Measurements from ENCODE around the gene TMEM171. TPM values are rescaled to one million over a fixed set of nuclear protein-coding genes. Genes with fewer than 3 reads are reported as not detected.

Gene TMEM171
- total RNA-seq, 4 donors from 2014 or later = 22.3 to 74.6 (median 50.4) TPM

DNA sequence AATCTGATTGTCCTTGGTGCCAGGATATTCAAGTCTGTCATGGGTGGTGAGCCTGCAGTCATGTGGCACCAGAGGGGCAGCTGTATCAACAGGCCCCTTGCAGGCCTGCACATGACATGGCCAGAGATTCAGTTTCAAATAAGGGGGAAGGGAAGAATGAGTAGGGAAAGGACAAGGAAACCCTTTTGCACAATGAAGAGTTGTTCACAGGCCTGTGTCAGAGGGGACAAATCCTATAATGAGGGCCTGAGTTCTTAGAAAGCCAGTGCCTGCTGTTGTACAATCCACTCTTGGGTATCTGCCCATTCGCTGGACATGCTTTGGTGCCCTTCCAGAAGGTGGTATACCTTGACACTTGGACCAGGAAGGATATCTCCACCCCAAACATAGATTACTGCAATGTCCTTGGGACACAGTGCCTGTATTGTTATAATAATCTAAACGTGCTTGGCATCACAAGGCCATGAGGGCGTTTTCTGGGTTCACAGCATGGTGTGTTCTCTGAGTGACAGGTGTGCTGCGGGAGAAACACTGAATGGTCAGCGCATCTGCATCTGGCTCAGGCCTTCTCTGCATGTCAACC lies 1.9 kb upstream of the TMEM171 start:
- Histone ChIP-seq H3K27me3 (no peaks in the 10 kb centered on the region), H3K36me3 (peaks cover 0 to 2% of the 10 kb centered on the region in 2 donors), H3K9me3 (no peaks in the 10 kb centered on the region), H3K27ac (peak overlapping the region; percentile 98 to 99 (median 99)), H3K4me1 (peaks cover 70 to 73% of the 10 kb centered on the region in 2 donors), H3K4me3 (replicated peaks in 1 of 3) (no peak overlapping the region)
- intact Hi-C loops (cut with DNase I) = no loop called here
- no peak for TF ChIP-seq POLR2A (IDR thresholded peaks at IDR 0.05)
- TF ChIP-seq, protein P1, sequence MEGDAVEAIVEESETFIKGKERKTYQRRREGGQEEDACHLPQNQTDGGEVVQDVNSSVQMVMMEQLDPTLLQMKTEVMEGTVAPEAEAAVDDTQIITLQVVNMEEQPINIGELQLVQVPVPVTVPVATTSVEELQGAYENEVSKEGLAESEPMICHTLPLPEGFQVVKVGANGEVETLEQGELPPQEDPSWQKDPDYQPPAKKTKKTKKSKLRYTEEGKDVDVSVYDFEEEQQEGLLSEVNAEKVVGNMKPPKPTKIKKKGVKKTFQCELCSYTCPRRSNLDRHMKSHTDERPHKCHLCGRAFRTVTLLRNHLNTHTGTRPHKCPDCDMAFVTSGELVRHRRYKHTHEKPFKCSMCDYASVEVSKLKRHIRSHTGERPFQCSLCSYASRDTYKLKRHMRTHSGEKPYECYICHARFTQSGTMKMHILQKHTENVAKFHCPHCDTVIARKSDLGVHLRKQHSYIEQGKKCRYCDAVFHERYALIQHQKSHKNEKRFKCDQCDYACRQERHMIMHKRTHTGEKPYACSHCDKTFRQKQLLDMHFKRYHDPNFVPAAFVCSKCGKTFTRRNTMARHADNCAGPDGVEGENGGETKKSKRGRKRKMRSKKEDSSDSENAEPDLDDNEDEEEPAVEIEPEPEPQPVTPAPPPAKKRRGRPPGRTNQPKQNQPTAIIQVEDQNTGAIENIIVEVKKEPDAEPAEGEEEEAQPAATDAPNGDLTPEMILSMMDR (IDR thresholded peaks at IDR 0.05) = no peak
- whole genome bisulfite sequencing, 2 donors = 55% methylated on average over 5 of the region's 5 CpGs
- DNase-seq = peak; percentile 91 to 93

DNA sequence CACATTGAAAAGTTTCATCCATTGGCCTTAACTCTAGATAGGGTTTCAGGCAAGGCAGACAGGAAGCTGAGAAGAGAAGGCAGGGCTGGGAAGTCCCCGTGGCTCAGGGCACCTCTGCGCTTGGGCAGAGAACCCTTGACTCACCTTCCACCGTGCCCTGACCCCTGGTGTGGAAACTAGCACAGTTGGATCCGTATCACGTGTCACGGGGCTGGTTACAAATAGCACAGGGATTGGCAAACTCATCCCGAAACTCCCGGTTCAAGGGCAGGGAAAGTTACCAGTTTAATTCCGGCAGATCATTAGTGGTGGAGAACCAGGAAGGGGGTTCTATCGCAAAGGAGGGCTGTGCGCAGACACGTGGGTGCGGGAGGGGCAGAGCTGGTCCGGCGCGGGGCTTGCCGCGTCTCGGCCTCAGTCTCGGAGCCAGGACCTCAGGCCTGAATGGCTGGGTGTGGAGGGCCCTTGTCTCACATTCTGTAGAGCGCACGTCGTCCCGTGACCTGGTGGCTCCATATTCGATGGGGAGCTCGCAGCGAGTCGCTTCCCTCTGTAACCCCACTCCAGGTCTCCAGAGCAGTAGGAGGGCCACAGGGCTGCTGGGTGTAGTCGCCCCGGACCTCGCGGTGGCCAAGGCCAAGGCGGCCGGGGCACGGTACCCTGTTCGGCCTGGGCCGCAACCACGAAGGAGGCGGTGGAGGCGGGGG lies 771 bp upstream of the TMEM171 start:
- peak; percentile 97 for DNase-seq
- TF ChIP-seq, protein P1 (IDR thresholded peaks at IDR 0.05) = no peak
- peak in 1 of 2 donors; percentile 62 for TF ChIP-seq POLR2A (IDR thresholded peaks at IDR 0.05)
- H3K36me3 ChIP-seq = peaks cover 5 to 9% of the 10 kb centered on the region in 2 donors
- peak overlapping the region in 1 of 3 donors; percentile 37 for H3K4me3 ChIP-seq (replicated peaks in 1 of 3)
- peaks cover 59 to 62% of the 10 kb centered on the region in 2 donors for H3K4me1 ChIP-seq
- no peaks in the 10 kb centered on the region for H3K9me3 ChIP-seq
- H3K27me3 ChIP-seq = no peaks in the 10 kb centered on the region
- WGBS, 2 donors = 17 to 19% methylated on average over 27 to 30 of the region's 40 CpGs
- intact Hi-C loops (cut with DNase I) = no loop called here
- H3K27ac ChIP-seq = peak overlapping the region; percentile 98 to 99 (median 99)

DNA sequence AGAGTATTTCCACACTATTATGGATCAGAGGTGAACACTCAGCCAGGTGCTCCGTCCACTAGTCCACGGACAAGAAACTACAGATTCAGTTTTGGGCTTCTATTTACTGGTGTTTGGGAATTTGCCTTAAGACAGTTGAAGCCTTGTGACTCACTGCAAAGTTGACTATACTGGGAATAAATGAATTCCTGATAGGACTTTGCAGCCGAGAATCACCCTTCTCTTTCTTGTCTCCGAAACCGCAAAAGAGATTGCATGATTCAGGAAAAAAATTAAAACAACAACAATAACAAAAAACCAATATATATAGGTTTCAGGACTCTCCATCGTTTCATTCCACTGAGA lies 716 bp downstream of the TMEM171 start:
- H3K36me3 ChIP-seq = peaks cover 5 to 9% of the 10 kb centered on the region in 2 donors
- no peak for TF ChIP-seq POLR2A (IDR thresholded peaks at IDR 0.05)
- TF ChIP-seq, protein P1 (IDR thresholded peaks at IDR 0.05) = no peak
- DNase-seq = no peak
- WGBS, 2 donors = 37 to 47% methylated on average over 6 of the region's 6 CpGs
- no peaks in the 10 kb centered on the region for H3K27me3 ChIP-seq
- peak overlapping the region; percentile 11 to 99 (median 98) for H3K27ac ChIP-seq
- no peaks in the 10 kb centered on the region for H3K9me3 ChIP-seq
- intact Hi-C loops (cut with DNase I) = no loop called here
- H3K4me1 ChIP-seq = peaks cover 45 to 55% of the 10 kb centered on the region in 2 donors
- peak overlapping the region in 2 of 3 donors; percentile 20 to 37 for H3K4me3 ChIP-seq (replicated peaks in 1 of 3)

DNA sequence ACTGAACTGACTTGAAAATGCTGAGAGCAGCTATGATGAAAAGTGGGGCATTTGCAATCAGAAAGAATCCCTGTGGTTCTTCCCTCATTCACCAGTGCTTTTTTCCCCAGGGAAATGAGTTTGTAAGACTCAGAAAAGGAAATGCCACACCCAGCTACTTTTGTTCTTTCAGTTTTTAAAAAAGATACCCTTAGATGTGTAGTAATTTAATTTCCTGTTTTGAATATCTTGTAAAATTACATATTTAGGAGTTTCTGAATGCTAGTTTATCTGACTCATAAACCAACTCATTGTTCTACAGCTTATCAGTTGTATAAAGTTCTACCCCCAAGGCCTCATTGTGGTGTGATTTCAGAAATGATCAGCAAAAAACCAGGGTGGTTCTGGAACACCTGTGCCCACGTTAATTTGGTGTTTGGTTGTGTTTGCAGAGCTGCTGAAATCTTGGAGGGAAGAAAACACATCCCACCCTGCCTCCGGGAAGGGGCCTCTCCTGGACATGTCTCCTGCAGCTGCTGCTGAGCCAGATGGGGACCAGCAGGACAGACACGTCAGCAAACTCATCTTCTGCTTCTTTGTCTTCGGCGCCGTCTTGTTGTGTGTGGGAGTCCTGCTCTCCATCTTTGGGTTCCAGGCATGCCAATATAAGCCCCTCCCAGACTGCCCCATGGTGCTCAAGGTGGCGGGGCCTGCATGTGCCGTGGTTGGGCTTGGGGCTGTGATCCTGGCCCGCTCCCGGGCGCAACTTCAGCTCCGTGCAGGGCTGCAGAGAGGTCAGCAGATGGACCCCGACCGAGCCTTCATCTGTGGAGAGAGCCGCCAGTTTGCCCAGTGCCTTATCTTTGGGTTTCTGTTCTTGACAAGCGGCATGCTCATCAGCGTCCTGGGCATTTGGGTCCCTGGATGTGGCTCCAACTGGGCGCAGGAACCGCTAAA lies 2.8 kb downstream of the TMEM171 start:
- Histone ChIP-seq H3K36me3 (peaks cover 5 to 9% of the 10 kb centered on the region in 2 donors), H3K27me3 (no peaks in the 10 kb centered on the region), H3K9me3 (no peaks in the 10 kb centered on the region), H3K4me1 (peaks cover 29 to 35% of the 10 kb centered on the region in 2 donors), H3K27ac (no peak overlapping the region), H3K4me3 (replicated peaks in 1 of 3) (no peak overlapping the region)
- intact Hi-C loops (cut with DNase I) = no loop called here
- no peak for DNase-seq
- no peak for TF ChIP-seq POLR2A (IDR thresholded peaks at IDR 0.05)
- TF ChIP-seq, protein P1 (IDR thresholded peaks at IDR 0.05) = no peak
- 84 to 94% methylated on average over 12 to 16 of the region's 19 CpGs for WGBS, 2 donors
